Natural killer cell (primary cell): ENCODE measurements around the gene KRT81. TPM values are rescaled to one million over a fixed set of nuclear protein-coding genes. Genes with fewer than 3 reads are reported as not detected.

Source experiments
- ATAC-seq, 3 donors: fragments of 150-1000 bp in 2 of 3; fragments of 200-7000 bp in 1 of 3; cut with Tn5 transposase; 1 replicate in 1 of 3; 2 replicates in 2 of 3; pipeline ENCODE4 v1.10.0; 2021; ENCODE audit warnings: mild to moderate bottlenecking in 2 of 3, moderate library complexity in 2 of 3
- DNase-seq, 2 donors: peaks; one replicate each; pipeline versions ENCODE4 v3.0.0 to v3.0.0-alpha.2; 2013 to 2021; ENCODE audit warnings: mixed read lengths in 1 of 2
- H3K27ac ChIP-seq: one replicate; pipeline ENCODE4 v1.5.1; 2013; ENCODE audit warnings: mild to moderate bottlenecking, low read length
- H3K27me3 ChIP-seq: one replicate; pipeline ENCODE4 v1.6.1; 2013; ENCODE audit warnings: low read length; ENCODE audit not compliant: control insufficient read depth, insufficient read depth
- H3K36me3 ChIP-seq: one replicate; pipeline ENCODE4 v1.6.1; 2013; ENCODE audit warnings: low read length; ENCODE audit not compliant: control insufficient read depth, insufficient read depth
- H3K4me1 ChIP-seq: one replicate; pipeline ENCODE4 v1.6.1; 2013; ENCODE audit warnings: low read length; ENCODE audit not compliant: control insufficient read depth, insufficient read depth
- H3K4me3 ChIP-seq: one replicate; pipeline ENCODE4 v1.5.1; 2013; ENCODE audit warnings: low read length
- H3K9me3 ChIP-seq: one replicate; pipeline ENCODE4 v1.6.1; 2013; ENCODE audit warnings: low read length; ENCODE audit not compliant: control insufficient read depth, insufficient read depth
- H3K27ac Mint-ChIP-seq, 2 donors: one replicate each; pipeline ENCODE4 v1.8.0; 2022; ENCODE audit warnings: mild to moderate bottlenecking in 2 of 2, mixed read lengths in 2 of 2, moderate library complexity in 1 of 2
- H3K27me3 Mint-ChIP-seq, 2 donors: one replicate each; pipeline ENCODE4 v1.8.0; 2022; ENCODE audit warnings: low read depth in 2 of 2, mixed read lengths in 2 of 2
- H3K36me3 Mint-ChIP-seq: one replicate; pipeline ENCODE4 v1.8.0; 2022; ENCODE audit warnings: mixed read lengths
- H3K4me1 Mint-ChIP-seq, 2 donors: one replicate each; pipeline ENCODE4 v1.8.0; 2022; ENCODE audit warnings: mixed read lengths in 2 of 2
- H3K4me3 Mint-ChIP-seq: one replicate; pipeline ENCODE4 v1.8.0; 2022; ENCODE audit warnings: mild to moderate bottlenecking, moderate library complexity, mixed read lengths
- H3K9me3 Mint-ChIP-seq, 2 donors: one replicate each; pipeline ENCODE4 v1.8.0; 2022; ENCODE audit warnings: mixed read lengths in 2 of 2
- CTCF ChIP-seq: fragments of 200-600 bp; IDR thresholded peaks from one replicate; pipeline ENCODE4 v1.8.0; 2022; ENCODE audit warnings: antibody characterized with exemption
- WGBS: methylation state at CpG from one replicate; pipeline ENCODE4 v1.1.7; 2013; ENCODE audit warnings: missing lambda C conversion rate; ENCODE audit not compliant: insufficient coverage; 5-methylcytosine and 5-hydroxymethylcytosine counted together
- intact Hi-C: fragments of 100-400 bp; cut with micrococcal nuclease; formaldehyde crosslinking; loops from one replicate; pipeline ENCODE4 v1.14.2; 2022
- total RNA-seq, 4 donors: library from RNA; stranded (reverse); fragments of 120-200 nt in 1 of 4; gene quantifications; one replicate each; pipeline versions ENCODE4 v1.2.3 to v1.2.4, GENCODE V29; 2013 to 2022

Gene KRT81
- total RNA-seq, 3 donors from 2014 or later (not counting 1 experiment from before 2014, with no cell fraction given) = 0.28 to 1.4 (median 1.3) TPM

GRCh38 chr12:52327052-52327829 lies 35.9 kb upstream of the KRT81 start:
- ATAC-seq (peak; percentile 86 to 99 (median 98)), DNase-seq (peak; percentile 63 to 91)
- no peaks in the 10 kb centered on the region for H3K36me3 Mint-ChIP-seq
- WGBS = 44% methylated on average over 10 of the region's 11 CpGs
- peaks cover 2% of the 10 kb centered on the region for H3K27me3 ChIP-seq
- TF ChIP-seq CTCF = peak; percentile 81
- intact Hi-C loops = loop anchor here (1.0 to 2.0 kb wide), 4 partner anchors 18 to 171 kb away; no protein-coding TSS in a partner anchor
- peaks cover 8 to 10% of the 10 kb centered on the region in 2 donors for H3K4me1 Mint-ChIP-seq
- no peak overlapping the region for H3K4me3 ChIP-seq
- no peak overlapping the region for H3K27ac Mint-ChIP-seq
- peaks cover 3% of the 10 kb centered on the region for H3K4me1 ChIP-seq
- H3K9me3 Mint-ChIP-seq = no peaks in the 10 kb centered on the region
- no peaks in the 10 kb centered on the region for H3K36me3 ChIP-seq
- H3K9me3 ChIP-seq = no peaks in the 10 kb centered on the region
- H3K27me3 Mint-ChIP-seq = peaks cover 50 to 72% of the 10 kb centered on the region in 2 donors
- no peak overlapping the region for H3K4me3 Mint-ChIP-seq
- H3K27ac ChIP-seq = no peak overlapping the region

- Histone ChIP-seq H3K27ac (no peak overlapping the region), H3K27me3 (peaks cover 2% of the 10 kb centered on the region), H3K36me3 (no peaks in the 10 kb centered on the region), H3K4me1 (peaks cover 3% of the 10 kb centered on the region), H3K4me3 (no peak overlapping the region), H3K9me3 (no peaks in the 10 kb centered on the region)
- no peak for ATAC-seq
- Mint-ChIP-seq H3K36me3 (no peaks in the 10 kb centered on the region), H3K4me1 (peaks cover 12% of the 10 kb centered on the region in 2 donors), H3K27me3 (peaks cover 50 to 67% of the 10 kb centered on the region in 2 donors), H3K27ac (no peak overlapping the region), H3K9me3 (no peaks in the 10 kb centered on the region), H3K4me3 (no peak overlapping the region)
- WGBS = 90% methylated on average over 3 of the region's 3 CpGs
- DNase-seq = no peak
- intact Hi-C loops = no loop called here
- no peak for TF ChIP-seq CTCF
These were observed 32.8 kb upstream of the KRT81 start for GRCh38 chr12:52324153-52324444.

- ATAC-seq = no peak
These were observed 32.2 kb upstream of the KRT81 start for GRCh38 chr12:52323416-52324152.

More at GRCh38 chr12:52323416-52324152, 32.2 kb upstream of the KRT81 start:
- no peak overlapping the region for H3K4me3 Mint-ChIP-seq
- H3K27me3 Mint-ChIP-seq = peaks cover 50 to 62% of the 10 kb centered on the region in 2 donors
- no peak overlapping the region for H3K4me3 ChIP-seq
- no peaks in the 10 kb centered on the region for H3K36me3 Mint-ChIP-seq
- peaks cover 15 to 16% of the 10 kb centered on the region in 2 donors for H3K4me1 Mint-ChIP-seq
- no peak overlapping the region for H3K27ac Mint-ChIP-seq
- no peak for TF ChIP-seq CTCF
- H3K9me3 ChIP-seq = no peaks in the 10 kb centered on the region
- peaks cover 3% of the 10 kb centered on the region for H3K4me1 ChIP-seq
- H3K9me3 Mint-ChIP-seq = no peaks in the 10 kb centered on the region
- intact Hi-C loops = no loop called here
- no peaks in the 10 kb centered on the region for H3K36me3 ChIP-seq
- no peak overlapping the region for H3K27ac ChIP-seq
- no peak for DNase-seq
- 89% methylated on average over 10 of the region's 10 CpGs for WGBS
- no peaks in the 10 kb centered on the region for H3K27me3 ChIP-seq
